H1 (cell line): ENCODE data around the gene FKBP1B. TPM values are rescaled to one million over a fixed set of nuclear protein-coding genes. Genes with fewer than 3 reads are reported as not detected.

Experiments used
- CTCF ChIA-PET: fragments of 300-600 bp; sonication (Branson Sonifier 250); formaldehyde crosslinking; loops from one replicate; lab custom pipeline; 2021; ENCODE audit not compliant: partially characterized antibody; lab: Charles Lee
- POLR2A ChIA-PET: fragments of 300-600 bp; sonication (Branson Sonifier 250); formaldehyde crosslinking; loops from one replicate; lab custom pipeline; 2021; ENCODE audit warnings: inconsistent platforms; ENCODE audit not compliant: partially characterized antibody; lab: Charles Lee
- DNase-seq, 2 experiments: peaks; one replicate each; pipeline versions ENCODE4 v3.0.0 to v3.0.0-alpha.2; 2010 to 2022; ENCODE audit warnings: low spot score in 2 of 2, low read depth in 1 of 2, mixed read lengths in 1 of 2
- FAIRE-seq: peaks from 2 replicates; lab custom pipeline; 2011; peaks lifted over from hg19 to GRCh38; lab: Jason Lieb, UNC
- H2AFZ ChIP-seq: 2 replicates; pipeline ENCODE4 v1.8.1; 2012; ENCODE audit warnings: low read length, inconsistent platforms
- H2AK5ac ChIP-seq: 2 replicates; pipeline ENCODE4 v1.6.1; 2013; ENCODE audit warnings: low read depth, low read length
- H2BK120ac ChIP-seq: replicated peaks from 2 replicates; pipeline ENCODE3; 2013; ENCODE audit warnings: low read depth, low read length, inconsistent platforms
- H2BK12ac ChIP-seq: 2 replicates; pipeline ENCODE4 v1.6.1; 2013; ENCODE audit warnings: low read depth, low read length
- H2BK15ac ChIP-seq: 2 replicates; pipeline ENCODE4 v1.6.1; 2013; ENCODE audit warnings: low read length
- H2BK20ac ChIP-seq: 2 replicates; pipeline ENCODE4 v1.6.1; 2013; ENCODE audit warnings: low read length
- H2BK5ac ChIP-seq: 2 replicates; pipeline ENCODE4 v1.6.1; 2013; ENCODE audit warnings: low read depth, low read length
- H3K14ac ChIP-seq: 2 replicates; pipeline ENCODE4 v1.6.1; 2013; ENCODE audit warnings: inconsistent platforms; ENCODE audit not compliant: insufficient read length
- H3K18ac ChIP-seq: 2 replicates; pipeline ENCODE4 v1.6.1; 2013; ENCODE audit warnings: low read length; ENCODE audit errors: extremely low read depth
- H3K23ac ChIP-seq: 2 replicates; pipeline ENCODE4 v1.6.1; 2013; ENCODE audit warnings: inconsistent platforms; ENCODE audit not compliant: insufficient read length
- H3K23me2 ChIP-seq: 2 replicates; pipeline ENCODE4 v1.6.1; 2013; ENCODE audit warnings: low read depth, low read length
- H3K27ac ChIP-seq: 2 replicates; pipeline ENCODE4 v1.6.1; 2011; ENCODE audit warnings: low read depth, low read length, inconsistent platforms
- H3K27me3 ChIP-seq, 4 experiments: replicated peaks in 1 of 4; 1 replicate in 1 of 4; 2 replicates in 3 of 4; pipeline versions ENCODE4 v1.6.1 to v1.8.1; 2011 to 2013; ENCODE audit warnings: low read length in 3 of 4, mild to moderate bottlenecking in 3 of 4, inconsistent platforms in 2 of 4, mixed read lengths in 2 of 4, moderate library complexity in 1 of 4; ENCODE audit not compliant: control insufficient read depth in 3 of 4, insufficient read depth in 3 of 4; ENCODE audit errors: extremely low read depth in 1 of 4
- H3K36me3 ChIP-seq, 4 experiments: 2 replicates each; pipeline versions ENCODE4 v1.6.1 to v1.8.1; 2011 to 2013; ENCODE audit warnings: mild to moderate bottlenecking in 4 of 4, low read length in 3 of 4, moderate library complexity in 2 of 4, control low read depth in 1 of 4, inconsistent platforms in 1 of 4; ENCODE audit not compliant: insufficient read depth in 4 of 4, control insufficient read depth in 2 of 4
- H3K4ac ChIP-seq: replicated peaks from 2 replicates; pipeline ENCODE3; 2013; ENCODE audit warnings: low read length, low read depth, mixed read lengths, inconsistent platforms; ENCODE audit not compliant: insufficient read length
- H3K4me1 ChIP-seq, 4 experiments: replicated peaks in 1 of 4; 1 replicate in 1 of 4; 2 replicates in 3 of 4; pipeline versions ENCODE4 v1.6.1 to v1.8.1; 2011 to 2013; ENCODE audit warnings: low read length in 3 of 4, inconsistent platforms in 2 of 4, mixed read lengths in 1 of 4; ENCODE audit not compliant: insufficient read depth in 4 of 4, control insufficient read depth in 3 of 4
- H3K4me2 ChIP-seq, 2 experiments: 2 replicates each; pipeline versions ENCODE4 v1.6.1 to v1.8.1; 2011 to 2013; ENCODE audit warnings: low read depth in 2 of 2, low read length in 2 of 2, control low read depth in 1 of 2, inconsistent platforms in 1 of 2, mild to moderate bottlenecking in 1 of 2; ENCODE audit not compliant: insufficient read depth in 1 of 2
- H3K4me3 ChIP-seq, 4 experiments: fragments of 200-600, 300-600 bp in 1 of 4; sonication (generic), shearing (Covaris generic), sonication (Bioruptor Twin) in 1 of 4; 2 replicates each; pipeline versions ENCODE4 v1.5.1 to v1.8.1; 2011 to 2016; ENCODE audit warnings: low read length in 4 of 4, low read depth in 3 of 4, control low read depth in 2 of 4, inconsistent platforms in 2 of 4, mild to moderate bottlenecking in 2 of 4, mixed read lengths in 1 of 4, moderate library complexity in 1 of 4; ENCODE audit not compliant: insufficient read depth in 2 of 4; ENCODE audit errors: extremely low read depth in 1 of 4
- H3K56ac ChIP-seq: replicated peaks from 2 replicates; pipeline ENCODE3; 2013; ENCODE audit warnings: low read depth, mild to moderate bottlenecking, mixed read lengths, low read length, inconsistent platforms; ENCODE audit not compliant: insufficient read length
- H3K79me1 ChIP-seq: 2 replicates; pipeline ENCODE4 v1.6.1; 2013; ENCODE audit warnings: low read depth, low read length, control low read depth
- H3K79me2 ChIP-seq, 2 experiments: 2 replicates each; pipeline versions ENCODE4 v1.6.1 to v1.8.1; 2012 to 2013; ENCODE audit warnings: low read length in 2 of 2, mild to moderate bottlenecking in 2 of 2, inconsistent platforms in 1 of 2; ENCODE audit not compliant: insufficient read depth in 2 of 2, control insufficient read depth in 1 of 2
- H3K9ac ChIP-seq, 4 experiments: replicated peaks in 1 of 4; 1 replicate in 1 of 4; 2 replicates in 3 of 4; pipeline versions ENCODE4 v1.6.1 to v1.8.1; 2011 to 2013; ENCODE audit warnings: low read depth in 3 of 4, low read length in 3 of 4, control low read depth in 2 of 4, mild to moderate bottlenecking in 2 of 4, moderate library complexity in 2 of 4, inconsistent platforms in 1 of 4; ENCODE audit errors: extremely low read depth in 1 of 4
- H3K9me3 ChIP-seq, 2 experiments: 2 replicates each; pipeline versions ENCODE4 v1.6.1 to v1.8.1; 2012 to 2013; ENCODE audit warnings: mild to moderate bottlenecking in 2 of 2, moderate library complexity in 2 of 2, control low read depth in 1 of 2, inconsistent platforms in 1 of 2, low read depth in 1 of 2, low read length in 1 of 2, mixed read lengths in 1 of 2; ENCODE audit not compliant: insufficient read depth in 2 of 2
- H4K20me1 ChIP-seq, 2 experiments: replicated peaks in 1 of 2; 2 replicates each; pipeline versions ENCODE3 to v1.8.1; 2011 to 2013; ENCODE audit warnings: inconsistent platforms in 2 of 2, low read length in 2 of 2, mild to moderate bottlenecking in 1 of 2; ENCODE audit not compliant: insufficient read depth in 2 of 2, control insufficient read depth in 1 of 2
- H4K5ac ChIP-seq: 2 replicates; pipeline ENCODE4 v1.6.1; 2013; ENCODE audit warnings: low read length, low read depth, mixed read lengths, inconsistent platforms; ENCODE audit not compliant: insufficient read length
- H4K8ac ChIP-seq: 2 replicates; pipeline ENCODE4 v1.8.0; 2013; ENCODE audit warnings: mild to moderate bottlenecking, moderate library complexity, low read length, inconsistent platforms; ENCODE audit not compliant: insufficient read depth; ENCODE audit errors: extremely low read depth
- H4K91ac ChIP-seq: replicated peaks from 2 replicates; pipeline ENCODE3; 2013; ENCODE audit warnings: low read length, mixed read lengths, inconsistent platforms; ENCODE audit not compliant: insufficient read length
- BACH1 ChIP-seq: IDR thresholded peaks from 2 replicates; pipeline ENCODE4 v1.6.1; 2012; ENCODE audit warnings: low read length, improper control_type of control experiment
- CBX5 ChIP-seq: fragments of 300-800, 300-1000 bp; sonication (generic); IDR thresholded peaks from 2 replicates; pipeline ENCODE4 v1.7.1; 2016; ENCODE audit warnings: antibody characterized with exemption, low read length, low read depth
- EP300 ChIP-seq, 2 experiments: IDR thresholded peaks; 1 replicate in 1 of 2; 2 replicates in 1 of 2; pipeline ENCODE4 v1.6.1; 2011 to 2012; ENCODE audit warnings: low read depth in 2 of 2, low read length in 2 of 2, mild to moderate bottlenecking in 2 of 2, borderline replicate concordance in 1 of 2, inconsistent platforms in 1 of 2, moderate library complexity in 1 of 2
- JUN ChIP-seq: IDR thresholded peaks from 2 replicates; pipeline ENCODE4 v1.6.1; 2011; ENCODE audit warnings: low read depth, mild to moderate bottlenecking, improper control_type of control experiment, low read length
- RXRA ChIP-seq: IDR thresholded peaks from 2 replicates; pipeline ENCODE4 v1.6.1; 2011; ENCODE audit warnings: low read depth, mild to moderate bottlenecking, low read length, moderate library complexity; ENCODE audit not compliant: insufficient read depth
- SAP30 ChIP-seq: fragments of 300-600 bp; sonication (generic); IDR thresholded peaks from 2 replicates; pipeline ENCODE4 v1.7.1; 2012; ENCODE audit warnings: low read length, moderate library complexity, mild to moderate bottlenecking, inconsistent platforms; ENCODE audit not compliant: insufficient read depth, insufficient replicate concordance
- SUZ12 ChIP-seq: fragments of 200-600 bp; sonication (generic); IDR thresholded peaks from 2 replicates; pipeline ENCODE4 v1.6.1; 2012; ENCODE audit warnings: mild to moderate bottlenecking, inconsistent platforms, low read length, moderate library complexity, mixed read lengths
- YY1 ChIP-seq: IDR thresholded peaks from 2 replicates; pipeline ENCODE4 v1.6.1; 2011; ENCODE audit warnings: low read depth, mild to moderate bottlenecking, low read length
- ZNF274 ChIP-seq: IDR thresholded peaks from 2 replicates; pipeline ENCODE4 v1.7.0; 2012; ENCODE audit warnings: low read length, borderline replicate concordance; ENCODE audit errors: extremely low read depth
- WGBS, 2 experiments: shearing (Covaris generic) in 1 of 2; methylation state at CpG; one replicate each; pipeline versions ENCODE4 v1.1.6 to v1.1.7; 2013 to 2015; ENCODE audit warnings: low lambda C conversion rate in 2 of 2, mixed read lengths in 2 of 2, inconsistent platforms in 1 of 2, low coverage in 1 of 2, missing lambda C conversion rate in 1 of 2; ENCODE audit not compliant: insufficient replicate concordance in 2 of 2, insufficient coverage in 1 of 2, insufficient read length in 1 of 2; ENCODE audit errors: extremely low coverage in 1 of 2, missing lambda C conversion rate in 1 of 2; 5-methylcytosine and 5-hydroxymethylcytosine counted together
- polyA plus RNA-seq, 7 experiments: library from polyadenylated mRNA; depleted of rRNA in 3 of 7; stranded (reverse) in 5 of 7; unstranded in 2 of 7; fragments of >200 nt in 5 of 7; fragments of 200-250 nt in 2 of 7; gene quantifications; 1 replicate in 5 of 7; 2 replicates in 1 of 7; 4 replicates in 1 of 7; pipeline versions ENCODE4 v1.2.1 to v1.2.3, GENCODE V29; 2011 to 2013; ENCODE audit warnings: missing spikeins in 2 of 7, mixed read lengths in 2 of 7
- total RNA-seq: library from RNA; stranded (reverse); fragmentation: NEBNext Ultra II Directional; extraction: Animal tissue kit (Norgen Biotek cat#: 25700); gene quantifications from 2 replicates; pipeline ENCODE4 v1.2.1, GENCODE V29; 2021
- TF ChIP-seq, protein P1 (sequence below): IDR thresholded peaks from 2 replicates; pipeline ENCODE4 v1.6.1; 2012; ENCODE audit warnings: inconsistent platforms

Gene FKBP1B
- total and polyA plus RNA-seq, 2 of the 8 experiments (the other 6 are each of a cell fraction or from before 2014, with no cell fraction given) = 50.8 to 151 TPM

DNA sequence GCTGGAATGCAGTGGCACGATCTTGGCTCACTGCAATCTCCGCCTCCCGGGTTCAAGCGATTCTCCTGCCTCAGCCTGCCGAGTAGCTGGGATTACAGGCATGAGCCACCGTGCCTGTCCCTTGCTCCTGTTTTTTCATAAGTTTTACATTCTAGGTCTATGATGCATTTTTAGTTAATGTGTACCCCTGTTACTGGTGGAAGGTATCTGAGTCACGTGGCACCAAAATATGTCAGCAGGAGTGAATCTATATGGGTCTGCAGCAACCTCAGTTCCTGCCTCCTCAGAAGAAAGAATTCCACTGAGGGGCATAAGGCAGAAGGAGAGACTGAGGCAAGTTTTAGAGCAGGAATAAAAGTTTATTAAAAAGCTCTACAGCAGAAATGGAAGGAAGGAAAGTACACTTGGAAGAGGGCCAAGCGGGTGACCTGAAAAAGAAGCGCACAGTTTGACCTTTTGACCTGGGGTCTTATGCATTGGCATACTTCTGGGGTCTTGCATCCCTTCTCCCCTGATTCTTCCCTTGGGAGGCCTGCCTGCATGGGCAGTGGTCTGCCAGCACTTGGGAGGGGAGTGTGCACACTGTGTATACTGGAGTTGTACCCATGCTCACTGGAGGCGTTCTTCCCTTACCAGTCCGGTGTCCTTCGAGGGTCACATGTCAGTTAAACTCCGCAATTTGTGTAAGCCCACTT is 40.7 kb upstream of the FKBP1B start:
- H4K20me1 ChIP-seq = no peaks in the 10 kb centered on the region
- no peak overlapping the region for H3K23ac ChIP-seq
- no peak overlapping the region for H2AK5ac ChIP-seq
- no peak overlapping the region for H3K27ac ChIP-seq
- peak overlapping the region; percentile 62 to 90; a peak in 2 of 4 replicates for H3K4me2 ChIP-seq
- no peak overlapping the region for H2BK12ac ChIP-seq
- H3K56ac ChIP-seq = no peak overlapping the region
- no peak overlapping the region for H3K4ac ChIP-seq
- H3K23me2 ChIP-seq = peaks cover 4% of the 10 kb centered on the region; the same call in 1 of the 2 replicates
- no peak overlapping the region for H2BK120ac ChIP-seq
- CTCF ChIA-PET = interaction anchor here (0.8 to 1.9 kb wide), 7 partner anchors 11 to 82 kb away, joined by 3 to 8 read pairs (median 4); partner anchors contain the start of gene ATAD2B
- H3K79me2 ChIP-seq = no peaks in the 10 kb centered on the region
- H3K4me3 ChIP-seq = no peak overlapping the region
- H2BK15ac ChIP-seq = 0 out of 2 replicates have a peak overlapping the region, but pooled peaks have one; percentile 36
- 83% methylated on average over 13 of the region's 13 CpGs; no CpG with 5 or more reads in 1 of the 2 experiments for WGBS, 2 experiments
- H3K9me3 ChIP-seq = no peaks in the 10 kb centered on the region
- H3K79me1 ChIP-seq = no peaks in the 10 kb centered on the region
- H3K9ac ChIP-seq = no peak overlapping the region
- no peak overlapping the region for H2BK20ac ChIP-seq
- no peak overlapping the region for H4K91ac ChIP-seq
- POLR2A ChIA-PET = interaction anchor here (0.6 to 3.6 kb wide), 9 partner anchors 11 to 307 kb away, joined by 3 to 20 read pairs (median 5); partner anchors contain the start of genes ATAD2B and SF3B6
- no peak overlapping the region for H4K5ac ChIP-seq
- H3K27me3 ChIP-seq = peaks cover 0 to 13% (median 6%) of the 10 kb centered on the region in 4 experiments; a peak in 3 of 7 replicates
- no peak for DNase-seq
- no peak overlapping the region for H2BK5ac ChIP-seq
- no peaks in the 10 kb centered on the region for H3K36me3 ChIP-seq
- no peak overlapping the region for H3K14ac ChIP-seq
- H3K4me1 ChIP-seq = peaks cover 0 to 15% (median 11%) of the 10 kb centered on the region in 4 experiments; a peak in 6 of 7 replicates
- no peak overlapping the region for H2AFZ ChIP-seq
- no peak overlapping the region for H4K8ac ChIP-seq
- no peak for FAIRE-seq
- H3K18ac ChIP-seq = peak overlapping the region; percentile 15; the same call in 1 of the 2 replicates
- no peak for TF ChIP-seq RXRA
- TF ChIP-seq BACH1 = no peak
- TF ChIP-seq YY1 = no peak
- no peak for TF ChIP-seq CBX5
- TF ChIP-seq JUN = no peak
- no peak for TF ChIP-seq ZNF274
- TF ChIP-seq SAP30 = no peak
- TF ChIP-seq EP300 (IDR thresholded peaks at IDR 0.05; ENCODE audit: borderline replicate concordance in 1 of 2, low read depth in 2 of 2, low read length in 2 of 2) = no peak
- TF ChIP-seq, protein P1, sequence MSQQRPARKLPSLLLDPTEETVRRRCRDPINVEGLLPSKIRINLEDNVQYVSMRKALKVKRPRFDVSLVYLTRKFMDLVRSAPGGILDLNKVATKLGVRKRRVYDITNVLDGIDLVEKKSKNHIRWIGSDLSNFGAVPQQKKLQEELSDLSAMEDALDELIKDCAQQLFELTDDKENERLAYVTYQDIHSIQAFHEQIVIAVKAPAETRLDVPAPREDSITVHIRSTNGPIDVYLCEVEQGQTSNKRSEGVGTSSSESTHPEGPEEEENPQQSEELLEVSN = no peak
- TF ChIP-seq SUZ12 = no peak
